NCI-H146 treated with DMSO at 0.1 percent for 48 hours (cell line): ENCODE results near the gene PCA3.

Source experiments
- DNase-seq: peaks from one replicate; lab custom pipeline; 2025; ENCODE audit not compliant: unreplicated experiment; lab: John Stamatoyannopoulos, UW

Gene PCA3

DNA sequence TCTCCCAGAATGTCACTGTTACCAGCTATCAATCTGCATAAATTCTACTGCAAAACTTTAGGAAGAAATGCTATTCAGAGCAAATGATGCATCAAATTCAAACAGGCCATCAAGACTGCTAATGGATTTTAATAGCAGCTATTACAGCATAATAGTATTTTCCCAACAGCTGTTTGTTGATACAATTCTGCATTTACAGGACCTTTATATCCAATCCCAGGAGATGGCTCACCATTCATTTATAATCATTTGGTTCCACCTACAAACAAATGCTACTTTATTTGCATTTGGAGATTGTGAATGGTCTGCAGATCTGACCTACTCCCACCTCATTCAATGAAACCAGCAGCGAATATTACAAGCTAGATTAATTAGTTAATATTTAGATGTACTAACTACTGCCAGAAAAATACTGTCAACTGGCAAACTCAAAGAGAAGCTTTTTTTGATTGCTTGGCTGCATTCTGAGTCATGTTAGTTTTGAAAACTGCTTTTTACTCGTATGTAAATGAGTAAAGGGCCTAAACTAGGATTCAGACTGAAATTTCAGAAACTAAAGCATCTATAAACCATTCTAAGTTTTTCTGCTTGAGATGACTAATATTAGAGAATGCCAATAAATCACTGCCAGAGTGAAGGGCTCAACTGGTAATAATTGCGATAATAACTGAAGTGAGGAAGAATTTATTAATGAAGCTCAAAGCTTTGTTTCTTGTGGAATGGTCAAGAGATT lies 7.1 kb upstream of the PCA3 start:
- peak; percentile 10 for DNase-seq

DNA sequence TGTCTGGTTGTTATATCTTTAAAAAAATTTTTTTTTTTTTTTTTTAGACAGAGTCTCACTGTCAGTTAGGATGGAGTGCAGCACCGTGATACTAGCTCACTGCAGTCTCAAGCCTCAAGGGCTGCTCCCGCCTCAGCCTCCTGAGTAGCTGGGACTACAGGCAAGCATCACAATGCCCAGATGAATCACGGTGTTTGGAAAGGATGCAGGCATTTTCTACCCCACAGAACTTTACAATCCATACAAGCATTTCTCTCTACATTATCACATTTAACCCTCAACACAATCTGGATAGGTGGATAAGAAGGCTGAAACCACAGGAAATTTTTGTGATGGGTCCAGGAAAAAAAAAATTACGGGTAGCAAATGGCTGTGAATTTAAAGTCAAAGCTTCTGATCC lies 5.8 kb upstream of the PCA3 start:
- no peak for DNase-seq

DNA sequence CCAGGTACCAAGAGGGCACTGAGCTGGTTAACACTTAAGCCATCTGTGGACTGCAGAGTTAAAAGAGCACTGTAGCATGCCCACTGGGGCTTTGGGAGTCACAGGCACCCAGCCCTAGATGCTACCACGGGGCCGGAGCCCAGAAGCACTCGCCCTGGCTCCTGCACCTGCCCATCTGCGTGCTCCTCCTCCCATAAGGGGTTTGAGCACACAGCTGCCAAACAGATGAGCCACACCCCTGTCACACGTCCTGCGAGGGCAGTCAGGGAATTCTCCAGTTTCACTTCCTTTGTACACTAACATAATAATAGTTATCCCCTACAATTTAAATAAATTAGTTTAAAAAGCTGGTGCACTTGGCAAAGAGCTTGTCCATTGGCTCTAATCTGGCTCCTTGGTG lies 4.5 kb upstream of the PCA3 start:
- peak; percentile 48 for DNase-seq

DNA sequence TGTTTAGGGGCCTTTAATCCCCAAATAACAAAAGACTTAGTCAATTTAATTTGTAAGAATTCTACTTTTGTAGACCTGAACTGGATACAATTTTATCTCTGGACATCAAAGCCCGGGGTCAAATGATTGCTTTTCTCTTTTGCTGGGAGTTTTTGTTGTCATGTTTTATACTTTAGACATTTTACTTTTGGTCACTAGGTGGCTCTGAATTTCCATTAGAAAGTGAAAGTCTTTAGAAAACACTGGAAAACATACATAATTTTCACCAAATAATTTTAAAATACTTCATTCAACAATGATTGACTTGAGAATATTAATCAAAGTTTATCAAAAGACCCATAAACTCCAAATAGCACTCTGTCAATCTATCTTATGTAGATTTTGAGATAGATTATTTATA lies 2.8 kb upstream of the PCA3 start:
- DNase-seq, result no peak

DNA sequence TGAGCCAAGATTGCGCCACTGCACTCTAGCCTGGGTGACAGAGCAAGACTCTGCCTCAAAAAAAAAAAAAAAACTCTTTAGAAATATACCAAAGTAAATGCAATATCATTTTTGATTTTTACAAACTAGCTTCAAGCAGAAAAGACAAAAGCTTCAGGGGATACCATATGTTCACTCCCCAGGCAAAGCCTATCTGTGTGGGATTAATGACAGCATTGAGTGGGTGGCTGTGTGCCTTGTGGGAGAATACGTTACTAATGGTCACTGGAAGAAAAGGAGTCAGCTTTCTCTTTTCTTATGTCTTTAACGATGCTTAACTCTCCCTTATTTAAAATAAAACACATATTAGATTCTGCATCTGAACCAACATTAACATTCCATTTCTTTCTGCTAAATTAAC lies 1.9 kb downstream of the PCA3 start:
- no peak for DNase-seq

DNA sequence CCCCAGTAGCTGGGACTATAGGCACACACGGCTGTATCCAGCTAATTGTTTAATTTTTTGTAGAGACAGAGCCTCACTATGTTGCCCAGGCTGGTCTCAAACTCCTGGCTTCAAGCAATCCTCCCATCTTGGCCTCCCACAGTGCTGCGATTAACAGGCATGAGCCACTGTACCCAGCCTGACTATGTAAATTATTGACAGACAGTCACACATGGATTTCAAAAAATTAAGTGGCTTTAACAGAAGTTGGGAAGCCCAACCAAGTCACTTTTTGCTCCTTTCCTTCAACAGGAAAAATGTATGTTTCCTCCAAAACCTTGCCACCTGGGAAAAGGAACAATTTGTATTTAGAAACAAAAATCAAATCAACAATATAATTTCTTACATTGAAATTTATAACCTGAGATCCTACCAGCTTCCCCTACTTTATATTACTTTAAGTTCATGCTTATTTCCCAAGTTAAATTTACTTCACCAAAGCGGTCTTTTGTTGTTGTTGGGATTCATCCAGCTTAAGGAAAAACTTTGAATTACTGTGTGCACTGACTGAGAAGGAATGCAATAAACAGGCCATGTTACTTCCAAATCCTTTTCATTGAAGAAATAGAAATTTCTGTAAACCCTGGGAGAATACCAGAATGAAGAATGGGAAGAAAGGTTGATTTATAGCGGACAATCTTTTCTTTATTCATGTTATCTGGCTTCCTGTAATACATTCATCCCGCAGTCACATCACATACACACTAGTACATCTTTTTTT lies 8.6 kb downstream of the PCA3 start:
- no peak for DNase-seq

DNA sequence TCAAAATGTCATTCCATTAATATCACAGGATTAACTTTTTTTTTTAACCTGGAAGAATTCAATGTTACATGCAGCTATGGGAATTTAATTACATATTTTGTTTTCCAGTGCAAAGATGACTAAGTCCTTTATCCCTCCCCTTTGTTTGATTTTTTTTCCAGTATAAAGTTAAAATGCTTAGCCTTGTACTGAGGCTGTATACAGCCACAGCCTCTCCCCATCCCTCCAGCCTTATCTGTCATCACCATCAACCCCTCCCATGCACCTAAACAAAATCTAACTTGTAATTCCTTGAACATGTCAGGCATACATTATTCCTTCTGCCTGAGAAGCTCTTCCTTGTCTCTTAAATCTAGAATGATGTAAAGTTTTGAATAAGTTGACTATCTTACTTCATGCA lies 20.6 kb downstream of the PCA3 start:
- no peak for DNase-seq

DNA sequence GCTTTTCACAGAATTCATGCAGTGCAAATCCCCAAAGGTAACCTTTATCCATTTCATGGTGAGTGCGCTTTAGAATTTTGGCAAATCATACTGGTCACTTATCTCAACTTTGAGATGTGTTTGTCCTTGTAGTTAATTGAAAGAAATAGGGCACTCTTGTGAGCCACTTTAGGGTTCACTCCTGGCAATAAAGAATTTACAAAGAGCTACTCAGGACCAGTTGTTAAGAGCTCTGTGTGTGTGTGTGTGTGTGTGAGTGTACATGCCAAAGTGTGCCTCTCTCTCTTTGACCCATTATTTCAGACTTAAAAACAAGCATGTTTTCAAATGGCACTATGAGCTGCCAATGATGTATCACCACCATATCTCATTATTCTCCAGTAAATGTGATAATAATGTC lies 21.3 kb downstream of the PCA3 start:
- DNase-seq, result no peak

DNA sequence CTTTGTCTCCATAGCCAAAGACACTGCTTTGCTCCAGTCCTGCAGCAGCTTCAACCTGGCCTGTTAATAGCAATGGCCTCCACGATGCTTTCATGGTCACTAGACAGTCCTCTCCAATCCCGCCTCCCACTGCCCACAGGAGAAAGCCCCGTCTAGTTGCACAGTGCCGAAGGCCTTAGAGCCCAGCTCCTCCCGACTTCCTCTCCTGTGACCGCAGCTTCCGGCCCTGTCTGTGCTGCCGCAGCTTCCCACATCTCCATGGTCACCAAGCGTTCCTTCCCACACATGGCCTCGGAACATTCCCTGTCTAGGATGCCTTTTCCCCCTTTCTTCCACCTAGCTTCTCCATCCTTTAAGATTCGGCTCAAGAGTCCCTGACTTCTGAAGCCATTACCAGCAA lies 23.4 kb downstream of the PCA3 start:
- no peak for DNase-seq

DNA sequence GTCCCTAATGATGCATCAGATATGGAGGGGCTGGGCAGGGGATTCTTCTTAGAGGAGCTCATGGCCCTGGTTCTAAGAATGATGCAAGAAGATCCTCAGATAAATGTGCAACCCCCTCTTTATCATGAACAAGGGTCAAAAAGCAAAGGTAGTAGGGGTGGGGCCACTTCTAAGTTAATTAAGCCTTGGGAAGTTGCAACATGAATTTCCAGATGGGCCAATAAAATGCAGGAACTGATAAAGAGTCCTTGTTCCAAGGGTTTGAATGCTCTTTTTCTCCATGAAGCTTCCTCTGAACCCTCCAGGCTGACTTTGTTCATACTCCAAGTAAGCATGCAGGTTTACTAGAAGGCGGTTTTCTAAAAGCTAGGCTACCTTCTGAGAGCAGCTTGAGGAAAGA lies 25.6 kb downstream of the PCA3 start:
- DNase-seq, result no peak

DNA sequence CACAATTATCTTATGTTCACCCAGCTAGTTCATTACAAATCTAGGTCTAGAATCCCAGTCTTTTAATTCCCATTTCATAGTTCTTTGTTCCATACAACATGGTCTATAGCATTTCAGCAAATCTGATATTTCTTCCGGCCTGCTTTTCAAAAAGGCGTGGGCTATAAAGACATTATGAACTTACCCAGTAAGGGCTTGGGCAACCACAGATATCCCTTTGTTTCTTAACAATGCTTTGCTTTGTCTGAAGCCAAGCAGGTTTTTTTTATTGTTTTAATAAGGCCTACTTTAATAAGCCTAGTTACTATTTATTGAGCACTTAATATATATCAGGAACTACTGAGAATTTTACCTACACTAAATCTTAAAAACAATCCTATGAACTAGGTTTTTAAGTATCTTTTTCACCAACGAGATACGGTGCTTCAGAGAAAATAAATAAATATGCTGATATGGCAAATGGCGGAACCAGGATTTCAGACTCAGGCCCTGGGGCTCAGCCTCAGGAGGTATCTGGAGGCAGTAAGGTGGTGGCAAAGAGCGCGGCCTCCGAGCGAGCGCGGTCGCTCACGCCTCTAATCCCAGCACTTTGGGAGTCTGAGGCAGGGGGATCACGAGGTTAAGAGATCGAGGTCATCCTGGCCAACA lies 29.7 kb downstream of the PCA3 start:
- no peak for DNase-seq

DNA sequence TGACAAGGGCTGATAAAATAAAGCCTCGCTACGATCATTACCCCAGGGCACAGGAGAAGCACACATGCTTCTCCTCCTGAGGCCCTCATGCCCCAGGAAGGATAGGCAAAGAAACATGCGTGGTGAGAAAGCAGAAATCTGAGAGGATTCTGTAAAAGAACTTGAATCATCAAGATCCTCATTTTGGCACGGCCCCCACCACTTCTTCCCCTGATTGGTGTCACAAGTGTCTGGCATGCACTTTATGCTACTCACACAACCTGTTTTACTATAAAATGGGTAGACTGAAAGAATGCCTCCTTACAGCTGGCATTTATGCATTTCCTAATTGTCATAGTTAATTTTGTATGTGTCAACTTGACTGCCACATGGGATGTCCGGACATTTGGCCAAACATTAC lies 32.1 kb downstream of the PCA3 start:
- DNase-seq, result no peak

DNA sequence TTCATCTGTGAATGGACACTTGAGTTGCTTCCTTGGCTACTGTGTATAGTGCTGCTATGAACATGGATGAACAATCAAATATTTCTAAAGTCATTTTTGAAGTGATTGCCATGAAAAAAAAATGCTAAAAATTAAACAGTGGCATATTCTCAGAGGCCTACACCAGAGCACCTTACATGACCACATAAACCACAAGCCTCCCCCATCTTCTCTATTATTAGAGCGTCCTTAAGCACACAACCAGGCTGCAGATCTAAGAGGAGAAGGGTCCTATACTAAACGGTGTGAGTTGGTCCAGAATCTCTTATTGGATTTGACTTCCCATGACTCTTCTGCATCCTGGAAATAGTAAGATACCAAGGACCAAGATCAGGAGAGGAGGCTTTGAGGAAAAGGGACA lies 34.3 kb downstream of the PCA3 start:
- DNase-seq, result no peak

DNA sequence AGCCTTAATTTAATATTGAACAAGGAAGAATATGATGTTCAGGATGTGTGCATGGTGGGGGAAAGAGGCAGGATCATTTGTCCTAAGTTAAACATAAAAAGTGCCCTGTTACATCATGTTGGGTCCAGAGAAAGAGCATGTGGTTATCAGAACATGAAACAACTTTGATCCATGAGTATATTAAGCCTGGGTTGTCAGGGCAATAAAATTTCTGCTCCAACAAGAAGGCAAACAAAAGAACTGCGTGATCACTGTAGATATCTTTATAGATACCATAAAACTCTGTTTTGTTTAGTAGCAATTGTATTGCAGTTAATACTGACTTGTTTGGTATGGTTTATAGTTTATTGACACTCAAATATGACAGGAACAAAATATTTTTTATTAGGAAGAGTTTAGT lies 35.2 kb downstream of the PCA3 start:
- no peak for DNase-seq

DNA sequence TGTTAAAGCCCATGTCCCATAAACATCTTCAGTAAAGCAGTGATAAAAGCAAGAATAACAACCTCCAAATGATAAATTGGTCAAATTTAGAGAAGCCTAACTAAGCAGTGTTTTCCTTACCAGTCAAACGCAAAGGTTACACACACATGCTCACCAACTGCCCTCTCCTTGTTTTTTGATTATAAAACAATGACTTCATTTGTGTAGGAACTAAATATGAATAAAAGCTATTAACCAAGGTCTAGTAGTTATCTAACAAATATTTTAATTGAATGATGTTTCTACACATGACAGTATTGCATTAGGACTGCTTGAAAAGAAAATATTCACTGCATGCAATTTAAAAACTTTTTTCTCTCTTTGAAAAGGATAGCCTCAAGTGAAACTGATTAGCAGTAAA lies 36.7 kb downstream of the PCA3 start:
- no peak for DNase-seq

DNA sequence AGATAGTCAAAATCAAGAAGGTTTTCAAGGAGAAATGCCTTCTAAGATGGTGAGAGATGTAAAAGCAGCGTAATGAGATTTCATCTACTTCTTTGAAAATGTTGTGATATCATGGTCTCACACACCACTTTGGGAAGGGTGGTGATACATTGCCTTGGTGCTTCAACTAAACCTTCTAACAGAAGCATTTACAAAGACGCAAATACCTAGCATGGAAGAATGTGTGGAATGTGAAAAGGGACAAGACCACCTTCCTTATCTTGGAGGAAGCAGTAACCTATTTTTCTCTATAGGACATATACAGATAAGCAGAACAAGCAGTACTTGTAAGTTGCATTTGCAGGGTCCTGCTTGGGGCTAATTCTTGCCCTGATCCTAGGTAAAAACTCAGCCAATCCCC lies 38.8 kb downstream of the PCA3 start:
- DNase-seq, result no peak

DNA sequence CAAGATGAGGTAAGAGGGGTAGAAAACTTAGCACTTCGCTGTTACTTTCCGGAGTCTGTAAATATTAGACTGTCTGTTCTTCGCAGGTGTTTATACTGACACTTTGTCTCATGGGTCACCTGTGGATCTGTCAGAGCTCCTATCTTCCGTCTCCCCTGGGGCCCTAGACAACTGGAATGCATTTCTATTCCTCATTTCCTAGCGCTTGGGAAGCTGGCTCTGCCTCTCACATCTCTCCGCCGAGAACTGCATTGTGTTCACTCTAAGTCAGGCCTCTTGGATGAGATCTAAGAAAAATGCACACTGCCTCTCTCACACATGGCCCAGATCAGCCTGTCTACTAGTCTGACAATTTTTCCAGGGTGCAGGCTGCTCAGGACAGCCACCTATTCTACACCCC lies 39.5 kb downstream of the PCA3 start:
- DNase-seq, result no peak

DNA sequence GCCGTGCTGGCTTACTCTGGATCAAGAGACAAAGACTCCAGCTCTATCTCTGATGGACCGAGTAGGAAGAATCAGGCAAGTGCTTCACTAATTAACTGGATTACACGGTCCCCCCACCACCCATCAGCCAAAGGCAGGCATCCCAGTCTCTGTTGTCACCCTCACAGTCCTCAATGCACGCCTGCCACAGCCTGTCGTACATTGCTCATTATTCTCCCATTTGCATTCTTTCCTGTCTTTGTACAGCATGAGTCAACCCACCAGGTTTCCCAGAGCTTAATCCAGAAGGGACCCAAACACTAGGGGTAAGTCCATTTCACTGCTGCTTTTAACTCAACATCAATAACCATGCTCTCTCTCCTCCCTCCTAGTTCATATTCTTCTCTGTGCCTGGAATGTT lies 44.4 kb downstream of the PCA3 start:
- DNase-seq, result no peak

DNA sequence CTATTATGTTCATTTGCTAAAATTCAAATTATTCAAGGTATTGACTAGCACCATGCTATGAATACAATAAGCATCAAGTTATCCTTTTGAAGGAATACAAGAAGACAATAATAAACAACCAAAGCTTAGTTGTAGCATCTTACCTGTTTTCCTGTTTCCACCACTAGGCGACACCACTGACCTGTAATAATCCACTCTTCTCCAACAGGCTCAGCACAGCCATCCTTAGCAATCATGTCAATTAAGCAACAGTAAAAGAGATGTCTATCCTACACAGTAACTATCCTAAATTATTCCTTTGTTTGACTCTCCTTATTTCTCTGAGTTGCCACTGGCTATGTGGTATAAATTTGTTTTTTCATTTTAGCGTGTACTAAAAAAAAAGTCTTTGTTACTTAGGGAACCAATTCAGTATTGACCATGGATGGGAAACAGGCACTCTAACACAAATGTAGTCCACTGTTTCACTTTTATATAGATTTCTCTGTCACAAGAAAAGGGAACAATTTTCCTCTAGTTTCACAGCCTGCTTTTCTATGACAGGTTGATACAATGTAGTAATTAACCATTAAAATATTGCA lies 46.2 kb downstream of the PCA3 start:
- peak; percentile 37 for DNase-seq

DNA sequence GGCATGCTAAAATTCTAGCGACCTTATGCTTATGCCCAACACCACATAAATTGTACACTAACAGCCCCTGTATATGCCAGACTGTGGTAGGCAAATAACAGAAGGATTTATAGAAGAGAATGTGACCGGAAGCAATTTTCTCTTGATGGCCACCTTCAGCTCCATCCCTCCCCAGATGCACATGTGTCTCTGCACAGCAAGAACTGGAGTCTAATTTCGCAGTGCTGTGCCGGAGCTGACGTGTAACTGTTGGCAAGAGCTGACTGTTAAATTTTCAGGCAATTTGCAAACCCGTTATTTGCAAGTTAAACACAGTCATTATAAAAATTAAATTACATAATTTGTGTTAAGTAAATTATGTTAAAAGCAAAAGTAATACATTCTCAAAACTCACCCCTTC lies 48.4 kb downstream of the PCA3 start:
- peak; percentile 63 for DNase-seq

DNA sequence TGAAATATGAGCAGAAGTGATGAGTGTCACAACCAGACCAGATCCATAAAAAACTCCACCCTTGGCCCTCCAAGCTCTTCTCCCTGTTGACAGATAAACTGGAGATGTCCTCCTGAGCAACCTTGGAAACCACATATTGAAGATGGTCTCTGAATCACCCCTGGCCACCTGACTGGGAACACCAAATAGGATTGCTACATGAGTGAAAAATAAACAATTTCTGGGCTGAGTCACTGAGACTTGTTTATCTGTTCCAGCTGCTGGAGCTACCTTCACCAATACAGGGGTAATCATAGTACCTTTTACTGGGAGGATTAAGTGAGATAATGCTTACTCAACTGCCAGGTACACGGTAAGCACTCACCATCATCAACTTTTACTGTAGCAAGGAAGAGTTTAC lies 53.3 kb downstream of the PCA3 start:
- DNase-seq, result no peak

DNA sequence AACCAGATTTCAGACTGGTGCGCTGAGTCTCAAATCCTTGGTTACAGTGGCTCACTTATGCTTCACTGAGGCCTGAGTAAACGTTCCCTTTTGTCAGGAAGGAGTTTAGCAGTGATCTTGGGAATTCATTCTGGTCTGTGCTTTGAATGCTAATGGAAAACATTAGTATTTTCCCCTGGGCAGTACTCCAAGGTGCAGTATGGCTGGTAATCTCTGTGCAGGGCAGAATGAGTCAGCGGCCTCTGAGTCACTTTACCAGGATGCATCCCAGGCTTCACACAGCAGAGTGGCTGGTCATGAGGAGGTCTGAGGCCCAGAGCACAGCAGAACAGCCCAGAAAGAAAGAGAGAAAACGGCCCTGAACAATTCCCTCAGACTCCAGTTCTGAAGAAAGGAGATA lies 54.0 kb downstream of the PCA3 start:
- DNase-seq, result no peak
